NCI-H2081 treated with DMSO at 0.1 percent for 48 hours (cell line): Measurements from ENCODE around the gene LUC7L.
"Not testable (repeated sequence)": the region's sequence is repeated elsewhere in the genome, so short reads cannot be mapped to it uniquely, and the experiment has no call there.

ENCODE experiments used
- DNase-seq: peaks from one replicate; lab custom pipeline; 2025; lab: John Stamatoyannopoulos, UW

The LUC7L gene

DNA sequence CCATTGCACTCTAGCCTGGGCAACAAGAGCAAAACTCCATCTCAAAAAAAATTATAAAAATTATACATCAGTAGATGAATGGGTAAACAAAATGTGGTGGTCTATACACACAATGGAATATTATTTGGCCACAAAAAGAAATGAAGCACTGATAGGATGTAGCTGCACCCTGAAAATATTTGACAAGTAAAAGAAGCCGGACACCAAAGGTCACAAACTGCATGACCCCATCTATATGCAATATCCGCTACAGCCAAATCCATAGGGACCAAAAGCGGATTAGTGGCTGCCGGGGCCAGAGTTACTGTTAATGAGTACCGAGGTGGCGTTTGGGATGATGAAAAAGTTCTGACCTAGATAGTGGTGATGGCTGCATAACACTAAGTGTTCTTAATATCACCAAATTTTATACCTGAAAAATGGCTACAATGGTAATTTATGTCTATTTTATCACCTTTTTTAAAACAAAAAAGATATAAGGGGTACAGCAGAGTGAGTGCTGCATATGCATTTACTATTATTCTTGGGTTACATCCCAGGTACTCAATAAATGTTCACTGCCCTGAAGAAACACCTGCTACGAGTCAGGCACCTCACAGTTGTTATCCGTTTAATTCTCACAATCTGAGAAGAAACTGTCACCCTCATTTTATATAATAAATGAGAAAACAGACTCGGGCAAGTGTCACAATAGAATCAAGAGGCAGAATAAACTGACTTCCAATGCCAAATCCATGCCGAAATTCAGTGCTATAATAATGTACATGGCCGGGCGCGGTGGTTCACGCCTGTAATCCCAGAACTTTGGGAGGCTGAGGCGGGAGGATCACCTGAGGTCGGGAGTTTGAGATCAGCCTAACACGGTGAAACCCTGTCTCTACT lies 49.8 kb downstream of the LUC7L start:
- DNase-seq = no peak

DNA sequence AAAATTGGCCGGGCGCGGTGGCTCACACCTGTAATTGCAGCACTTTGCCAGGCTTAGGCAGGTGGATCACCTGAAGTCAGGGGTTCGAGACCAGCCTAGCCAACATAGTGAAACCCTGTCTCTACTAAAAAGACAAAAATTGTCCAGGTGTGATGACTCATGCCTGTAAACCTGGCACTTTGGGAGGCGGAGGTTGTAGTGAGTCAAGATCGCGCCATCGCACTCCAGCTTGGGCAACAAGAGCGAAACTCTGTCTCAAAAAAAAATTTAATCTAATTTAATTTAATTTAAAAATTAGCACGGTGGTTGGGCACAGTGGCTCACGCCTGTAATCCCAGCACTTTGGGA lies 50.6 kb downstream of the LUC7L start:
- no peak for DNase-seq

DNA sequence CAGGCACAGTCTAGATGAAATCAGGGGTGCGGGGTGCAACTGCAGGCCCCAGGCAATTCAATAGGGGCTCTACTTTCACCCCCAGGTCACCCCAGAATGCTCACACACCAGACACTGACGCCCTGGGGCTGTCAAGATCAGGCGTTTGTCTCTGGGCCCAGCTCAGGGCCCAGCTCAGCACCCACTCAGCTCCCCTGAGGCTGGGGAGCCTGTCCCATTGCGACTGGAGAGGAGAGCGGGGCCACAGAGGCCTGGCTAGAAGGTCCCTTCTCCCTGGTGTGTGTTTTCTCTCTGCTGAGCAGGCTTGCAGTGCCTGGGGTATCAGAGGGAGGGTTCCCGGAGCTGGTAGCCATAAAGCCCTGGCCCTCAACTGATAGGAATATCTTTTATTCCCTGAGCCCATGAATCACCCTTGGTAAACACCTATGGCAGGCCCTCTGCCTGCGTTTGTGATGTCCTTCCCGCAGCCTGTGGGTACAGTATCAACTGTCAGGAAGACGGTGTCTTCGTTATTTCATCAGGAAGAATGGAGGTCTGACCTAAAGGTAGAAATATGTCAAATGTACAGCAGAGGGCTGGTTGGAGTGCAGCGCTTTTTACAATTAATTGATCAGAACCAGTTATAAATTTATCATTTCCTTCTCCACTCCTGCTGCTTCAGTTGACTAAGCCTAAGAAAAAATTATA lies 51.1 kb downstream of the LUC7L start:
- no peak for DNase-seq

DNA sequence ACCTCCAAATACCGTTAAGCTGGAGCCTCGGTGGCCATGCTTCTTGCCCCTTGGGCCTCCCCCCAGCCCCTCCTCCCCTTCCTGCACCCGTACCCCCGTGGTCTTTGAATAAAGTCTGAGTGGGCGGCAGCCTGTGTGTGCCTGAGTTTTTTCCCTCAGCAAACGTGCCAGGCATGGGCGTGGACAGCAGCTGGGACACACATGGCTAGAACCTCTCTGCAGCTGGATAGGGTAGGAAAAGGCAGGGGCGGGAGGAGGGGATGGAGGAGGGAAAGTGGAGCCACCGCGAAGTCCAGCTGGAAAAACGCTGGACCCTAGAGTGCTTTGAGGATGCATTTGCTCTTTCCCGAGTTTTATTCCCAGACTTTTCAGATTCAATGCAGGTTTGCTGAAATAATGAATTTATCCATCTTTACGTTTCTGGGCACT lies 51.8 kb downstream of the LUC7L start:
- no peak for DNase-seq

DNA sequence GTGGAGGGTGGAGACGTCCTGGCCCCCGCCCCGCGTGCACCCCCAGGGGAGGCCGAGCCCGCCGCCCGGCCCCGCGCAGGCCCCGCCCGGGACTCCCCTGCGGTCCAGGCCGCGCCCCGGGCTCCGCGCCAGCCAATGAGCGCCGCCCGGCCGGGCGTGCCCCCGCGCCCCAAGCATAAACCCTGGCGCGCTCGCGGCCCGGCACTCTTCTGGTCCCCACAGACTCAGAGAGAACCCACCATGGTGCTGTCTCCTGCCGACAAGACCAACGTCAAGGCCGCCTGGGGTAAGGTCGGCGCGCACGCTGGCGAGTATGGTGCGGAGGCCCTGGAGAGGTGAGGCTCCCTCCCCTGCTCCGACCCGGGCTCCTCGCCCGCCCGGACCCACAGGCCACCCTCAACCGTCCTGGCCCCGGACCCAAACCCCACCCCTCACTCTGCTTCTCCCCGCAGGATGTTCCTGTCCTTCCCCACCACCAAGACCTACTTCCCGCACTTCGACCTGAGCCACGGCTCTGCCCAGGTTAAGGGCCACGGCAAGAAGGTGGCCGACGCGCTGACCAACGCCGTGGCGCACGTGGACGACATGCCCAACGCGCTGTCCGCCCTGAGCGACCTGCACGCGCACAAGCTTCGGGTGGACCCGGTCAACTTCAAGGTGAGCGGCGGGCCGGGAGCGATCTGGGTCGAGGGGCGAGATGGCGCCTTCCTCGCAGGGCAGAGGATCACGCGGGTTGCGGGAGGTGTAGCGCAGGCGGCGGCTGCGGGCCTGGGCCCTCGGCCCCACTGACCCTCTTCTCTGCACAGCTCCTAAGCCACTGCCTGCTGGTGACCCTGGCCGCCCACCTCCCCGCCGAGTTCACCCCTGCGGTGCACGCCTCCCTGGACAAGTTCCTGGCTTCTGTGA lies 52.5 kb downstream of the LUC7L start, which contains the start of gene HBA1:
Gene HBA1, plus strand, starts transcription at position 204 of the 906 bp plus-strand sequence. Its CDS starts 37 bp downstream, at position 241.
- DNase-seq = not testable (repeated sequence)

DNA sequence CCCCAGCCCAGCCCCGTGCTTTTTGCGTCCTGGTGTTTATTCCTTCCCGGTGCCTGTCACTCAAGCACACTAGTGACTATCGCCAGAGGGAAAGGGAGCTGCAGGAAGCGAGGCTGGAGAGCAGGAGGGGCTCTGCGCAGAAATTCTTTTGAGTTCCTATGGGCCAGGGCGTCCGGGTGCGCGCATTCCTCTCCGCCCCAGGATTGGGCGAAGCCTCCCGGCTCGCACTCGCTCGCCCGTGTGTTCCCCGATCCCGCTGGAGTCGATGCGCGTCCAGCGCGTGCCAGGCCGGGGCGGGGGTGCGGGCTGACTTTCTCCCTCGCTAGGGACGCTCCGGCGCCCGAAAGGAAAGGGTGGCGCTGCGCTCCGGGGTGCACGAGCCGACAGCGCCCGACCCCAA lies 53.2 kb downstream of the LUC7L start:
- not testable (repeated sequence) for DNase-seq

DNA sequence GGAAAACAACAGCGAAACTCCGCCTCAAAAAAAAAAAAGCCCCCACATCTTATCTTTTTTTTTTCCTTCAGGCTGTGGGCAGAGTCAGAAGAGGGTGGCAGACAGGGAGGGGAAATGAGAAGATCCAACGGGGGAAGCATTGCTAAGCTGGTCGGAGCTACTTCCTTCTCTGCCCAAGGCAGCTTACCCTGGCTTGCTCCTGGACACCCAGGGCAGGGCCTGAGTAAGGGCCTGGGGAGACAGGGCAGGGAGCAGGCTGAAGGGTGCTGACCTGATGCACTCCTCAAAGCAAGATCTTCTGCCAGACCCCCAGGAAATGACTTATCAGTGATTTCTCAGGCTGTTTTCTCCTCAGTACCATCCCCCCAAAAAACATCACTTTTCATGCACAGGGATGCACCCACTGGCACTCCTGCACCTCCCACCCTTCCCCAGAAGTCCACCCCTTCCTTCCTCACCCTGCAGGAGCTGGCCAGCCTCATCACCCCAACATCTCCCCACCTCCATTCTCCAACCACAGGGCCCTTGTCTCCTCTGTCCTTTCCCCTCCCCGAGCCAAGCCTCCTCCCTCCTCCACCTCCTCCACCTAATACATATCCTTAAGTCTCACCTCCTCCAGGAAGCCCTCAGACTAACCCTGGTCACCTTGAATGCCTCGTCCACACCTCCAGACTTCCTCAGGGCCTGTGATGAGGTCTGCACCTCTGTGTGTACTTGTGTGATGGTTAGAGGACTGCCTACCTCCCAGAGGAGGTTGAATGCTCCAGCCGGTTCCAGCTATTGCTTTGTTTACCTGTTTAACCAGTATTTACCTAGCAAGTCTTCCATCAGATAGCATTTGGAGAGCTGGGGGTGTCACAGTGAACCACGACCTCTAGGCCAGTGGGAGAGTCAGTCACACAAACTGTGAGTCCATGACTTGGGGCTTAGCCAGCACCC lies 54.0 kb downstream of the LUC7L start:
- DNase-seq = no peak

DNA sequence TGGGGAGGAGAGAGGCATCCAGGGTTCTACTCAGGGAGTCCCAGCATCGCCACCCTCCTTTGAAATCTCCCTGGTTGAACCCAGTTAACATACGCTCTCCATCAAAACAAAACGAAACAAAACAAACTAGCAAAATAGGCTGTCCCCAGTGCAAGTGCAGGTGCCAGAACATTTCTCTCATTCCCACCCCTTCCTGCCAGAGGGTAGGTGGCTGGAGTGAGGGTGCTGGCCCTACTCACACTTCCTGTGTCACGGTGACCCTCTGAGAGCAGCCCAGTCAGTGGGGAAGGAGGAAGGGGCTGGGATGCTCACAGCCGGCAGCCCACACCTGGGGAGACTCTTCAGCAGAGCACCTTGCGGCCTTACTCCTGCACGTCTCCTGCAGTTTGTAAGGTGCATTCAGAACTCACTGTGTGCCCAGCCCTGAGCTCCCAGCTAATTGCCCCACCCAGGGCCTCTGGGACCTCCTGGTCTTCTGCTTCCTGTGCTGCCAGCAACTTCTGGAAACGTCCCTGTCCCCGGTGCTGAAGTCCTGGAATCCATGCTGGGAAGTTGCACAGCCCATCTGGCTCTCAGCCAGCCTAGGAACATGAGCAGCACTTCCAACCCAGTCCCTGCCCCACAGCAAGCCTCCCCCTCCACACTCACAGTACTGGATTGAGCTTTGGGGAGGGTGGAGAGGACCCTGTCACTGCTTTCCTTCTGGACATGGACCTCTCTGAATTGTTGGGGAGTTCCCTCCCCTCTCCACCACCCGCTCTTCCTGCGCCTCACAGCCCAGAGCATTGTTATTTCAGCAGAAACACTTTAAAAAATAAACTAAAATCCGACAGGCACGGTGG lies 55.1 kb downstream of the LUC7L start:
- DNase-seq = not testable (repeated sequence)

DNA sequence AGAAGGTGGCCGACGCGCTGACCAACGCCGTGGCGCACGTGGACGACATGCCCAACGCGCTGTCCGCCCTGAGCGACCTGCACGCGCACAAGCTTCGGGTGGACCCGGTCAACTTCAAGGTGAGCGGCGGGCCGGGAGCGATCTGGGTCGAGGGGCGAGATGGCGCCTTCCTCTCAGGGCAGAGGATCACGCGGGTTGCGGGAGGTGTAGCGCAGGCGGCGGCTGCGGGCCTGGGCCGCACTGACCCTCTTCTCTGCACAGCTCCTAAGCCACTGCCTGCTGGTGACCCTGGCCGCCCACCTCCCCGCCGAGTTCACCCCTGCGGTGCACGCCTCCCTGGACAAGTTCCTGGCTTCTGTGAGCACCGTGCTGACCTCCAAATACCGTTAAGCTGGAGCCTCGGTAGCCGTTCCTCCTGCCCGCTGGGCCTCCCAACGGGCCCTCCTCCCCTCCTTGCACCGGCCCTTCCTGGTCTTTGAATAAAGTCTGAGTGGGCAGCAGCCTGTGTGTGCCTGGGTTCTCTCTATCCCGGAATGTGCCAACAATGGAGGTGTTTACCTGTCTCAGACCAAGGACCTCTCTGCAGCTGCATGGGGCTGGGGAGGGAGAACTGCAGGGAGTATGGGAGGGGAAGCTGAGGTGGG lies 55.9 kb downstream of the LUC7L start:
- DNase-seq = not testable (repeated sequence)

DNA sequence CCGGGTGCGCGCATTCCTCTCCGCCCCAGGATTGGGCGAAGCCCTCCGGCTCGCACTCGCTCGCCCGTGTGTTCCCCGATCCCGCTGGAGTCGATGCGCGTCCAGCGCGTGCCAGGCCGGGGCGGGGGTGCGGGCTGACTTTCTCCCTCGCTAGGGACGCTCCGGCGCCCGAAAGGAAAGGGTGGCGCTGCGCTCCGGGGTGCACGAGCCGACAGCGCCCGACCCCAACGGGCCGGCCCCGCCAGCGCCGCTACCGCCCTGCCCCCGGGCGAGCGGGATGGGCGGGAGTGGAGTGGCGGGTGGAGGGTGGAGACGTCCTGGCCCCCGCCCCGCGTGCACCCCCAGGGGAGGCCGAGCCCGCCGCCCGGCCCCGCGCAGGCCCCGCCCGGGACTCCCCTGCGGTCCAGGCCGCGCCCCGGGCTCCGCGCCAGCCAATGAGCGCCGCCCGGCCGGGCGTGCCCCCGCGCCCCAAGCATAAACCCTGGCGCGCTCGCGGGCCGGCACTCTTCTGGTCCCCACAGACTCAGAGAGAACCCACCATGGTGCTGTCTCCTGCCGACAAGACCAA lies 56.8 kb downstream of the LUC7L start, which contains the start of gene HBA2:
Gene HBA2, plus strand, starts transcription at position 503 of the 568 bp plus-strand sequence. Its CDS starts 37 bp downstream, at position 540.
- DNase-seq = not testable (repeated sequence)

DNA sequence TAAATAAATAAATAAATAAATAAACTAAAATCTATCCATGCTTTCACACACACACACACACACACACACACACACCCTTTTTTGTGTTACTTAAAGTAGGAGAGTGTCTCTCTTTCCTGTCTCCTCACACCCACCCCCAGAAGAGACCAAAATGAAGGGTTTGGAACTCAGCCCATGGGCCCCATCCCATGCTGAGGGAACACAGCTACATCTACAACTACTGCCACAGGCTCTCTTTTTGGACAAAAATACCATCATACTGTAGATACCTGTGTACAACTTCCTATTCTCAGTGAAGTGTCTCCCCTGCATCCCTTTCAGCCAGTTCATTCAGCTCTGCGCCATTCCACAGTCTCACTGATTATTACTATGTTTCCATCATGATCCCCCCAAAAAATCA lies 58.5 kb downstream of the LUC7L start:
- no peak for DNase-seq

DNA sequence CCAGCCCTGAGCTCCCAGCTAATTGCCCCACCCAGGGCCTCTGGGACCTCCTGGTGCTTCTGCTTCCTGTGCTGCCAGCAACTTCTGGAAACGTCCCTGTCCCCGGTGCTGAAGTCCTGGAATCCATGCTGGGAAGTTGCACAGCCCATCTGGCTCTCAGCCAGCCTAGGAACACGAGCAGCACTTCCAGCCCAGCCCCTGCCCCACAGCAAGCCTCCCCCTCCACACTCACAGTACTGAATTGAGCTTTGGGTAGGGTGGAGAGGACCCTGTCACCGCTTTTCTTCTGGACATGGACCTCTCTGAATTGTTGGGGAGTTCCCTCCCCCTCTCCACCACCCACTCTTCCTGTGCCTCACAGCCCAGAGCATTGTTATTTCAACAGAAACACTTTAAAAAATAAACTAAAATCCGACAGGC lies 59.2 kb downstream of the LUC7L start:
- not testable (repeated sequence) for DNase-seq

DNA sequence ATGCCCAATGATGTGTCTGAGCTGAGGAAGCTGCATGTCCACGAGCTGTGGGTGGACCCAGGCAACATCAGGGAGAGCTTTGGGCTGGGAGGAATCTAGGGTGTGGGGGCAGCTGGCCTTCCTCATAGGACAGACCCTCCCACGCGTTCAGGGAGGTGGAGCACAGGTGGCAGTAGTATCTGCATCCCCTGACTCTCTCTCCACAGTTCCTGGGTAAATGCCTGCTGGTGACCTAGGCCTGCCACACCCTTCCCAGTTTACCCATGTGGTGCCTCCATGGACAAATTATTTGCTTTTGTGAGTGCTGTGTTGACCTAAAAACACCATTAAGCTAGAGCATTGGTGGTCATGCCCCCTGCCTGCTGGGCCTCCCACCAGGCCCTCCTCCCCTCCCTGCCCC lies 60.2 kb downstream of the LUC7L start:
- no peak for DNase-seq

DNA sequence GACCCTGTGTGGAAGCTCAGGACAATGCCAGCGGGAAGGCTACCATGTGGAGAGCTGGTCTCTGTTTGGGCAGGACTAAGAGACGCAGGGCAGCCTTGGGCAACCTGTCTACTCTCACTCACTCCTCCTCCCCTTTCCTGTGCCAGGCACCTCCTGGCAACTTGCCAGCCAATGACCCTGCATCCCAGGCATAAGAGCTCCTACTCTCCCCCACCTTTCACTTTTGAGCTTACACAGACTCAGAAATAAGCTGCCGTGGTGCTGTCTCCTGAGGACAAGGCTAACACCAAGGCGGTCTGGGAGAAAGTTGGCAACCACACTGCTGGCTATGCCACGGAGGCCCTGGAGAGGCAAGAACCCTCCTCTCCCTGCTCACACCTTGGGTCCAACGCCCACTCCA lies 60.8 kb downstream of the LUC7L start:
- DNase-seq = no peak

DNA sequence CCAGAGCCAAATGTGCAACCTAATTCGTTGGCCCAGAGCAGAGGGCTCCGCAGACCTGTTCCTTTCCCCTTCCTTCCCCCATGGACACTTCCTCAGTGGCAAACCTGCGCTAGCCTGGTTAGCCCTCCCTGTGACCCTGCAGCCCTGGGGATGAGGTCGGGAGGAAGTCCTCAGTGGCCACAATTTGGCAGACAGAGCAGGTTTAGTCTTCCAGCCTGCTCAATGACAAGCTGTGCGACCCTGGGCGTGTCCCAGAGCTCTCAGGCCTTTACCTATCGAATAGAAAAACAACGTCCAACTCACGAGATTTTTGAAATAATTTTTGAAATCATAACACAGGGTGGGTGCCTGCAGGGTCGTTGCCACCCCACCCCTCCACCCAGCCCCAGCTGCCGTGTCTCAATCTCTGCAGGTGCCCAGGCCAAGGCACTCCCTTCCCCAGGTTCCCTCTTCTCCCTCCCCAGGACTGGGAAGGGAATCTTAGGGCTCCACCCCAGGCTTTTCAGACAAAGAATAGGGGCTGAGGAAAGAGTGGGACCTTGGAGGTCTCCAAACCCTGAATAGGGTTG lies 62.0 kb downstream of the LUC7L start:
- no peak for DNase-seq

DNA sequence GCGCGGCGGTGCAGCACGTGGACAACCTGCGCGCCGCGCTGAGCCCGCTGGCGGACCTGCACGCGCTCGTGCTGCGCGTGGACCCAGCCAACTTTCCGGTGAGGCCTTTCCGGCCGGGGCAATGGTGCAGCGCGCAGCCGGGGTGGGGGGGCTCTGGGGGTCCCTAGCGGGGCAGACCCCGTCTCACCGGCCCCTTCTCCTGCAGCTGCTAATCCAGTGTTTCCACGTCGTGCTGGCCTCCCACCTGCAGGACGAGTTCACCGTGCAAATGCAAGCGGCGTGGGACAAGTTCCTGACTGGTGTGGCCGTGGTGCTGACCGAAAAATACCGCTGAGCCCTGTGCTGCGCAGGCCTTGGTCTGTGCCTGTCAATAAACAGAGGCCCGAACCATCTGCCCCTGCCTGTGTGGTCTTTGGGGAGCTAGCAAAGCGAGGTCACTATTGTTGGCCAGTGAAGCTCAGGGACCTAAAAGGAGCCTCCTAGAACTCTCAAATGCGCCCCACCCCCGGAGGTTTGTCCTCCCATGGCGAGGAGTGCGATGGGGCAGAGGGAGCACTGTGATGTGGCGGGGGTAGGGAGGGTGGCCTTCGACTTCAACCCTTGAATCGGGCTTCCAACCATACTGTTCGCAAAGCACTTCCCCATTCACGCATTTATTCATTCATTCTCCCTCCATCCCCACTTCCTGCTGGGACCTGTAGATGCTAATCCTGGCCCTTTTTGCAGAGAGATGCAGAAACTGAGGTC lies 62.7 kb downstream of the LUC7L start:
- DNase-seq = no peak

DNA sequence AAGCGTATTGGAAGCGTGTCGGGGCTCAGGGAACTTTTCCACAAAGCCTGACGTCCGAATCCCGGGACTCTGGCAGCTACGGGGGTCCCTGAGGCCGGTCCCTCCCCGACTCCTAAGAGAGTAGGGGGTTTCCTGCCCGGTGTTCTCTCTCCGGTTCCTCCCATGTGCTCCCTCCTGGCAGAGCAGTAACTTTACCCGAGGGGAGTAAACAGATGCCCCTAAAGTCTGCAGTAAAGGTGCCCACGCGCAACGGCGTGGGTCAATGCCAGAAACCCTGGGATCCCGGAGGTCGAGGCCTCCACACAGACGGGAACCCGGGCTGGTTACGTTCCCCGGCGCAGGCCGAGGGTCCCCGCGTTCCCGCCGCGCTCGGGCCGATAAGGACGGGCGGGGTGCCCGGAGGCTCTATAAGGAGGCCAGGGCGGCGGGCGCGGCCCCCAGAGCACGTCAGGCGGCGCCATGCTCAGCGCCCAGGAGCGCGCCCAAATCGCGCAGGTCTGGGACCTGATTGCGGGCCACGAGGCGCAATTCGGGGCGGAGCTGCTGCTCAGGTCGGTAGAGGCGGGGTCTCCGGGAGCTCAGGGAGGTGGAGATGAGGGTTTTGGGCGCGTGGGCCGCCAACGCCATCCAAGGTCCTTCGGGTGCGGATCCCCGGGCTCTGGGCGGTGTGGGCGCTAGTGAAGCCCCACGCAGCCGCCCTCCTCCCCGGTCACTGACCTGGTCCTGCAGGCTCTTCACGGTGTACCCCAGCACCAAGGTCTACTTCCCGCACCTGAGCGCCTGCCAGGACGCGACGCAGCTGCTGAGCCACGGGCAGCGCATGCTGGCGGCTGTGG lies 63.5 kb downstream of the LUC7L start, which contains the start of gene HBM:
Gene HBM, plus strand, starts transcription at position 440 of the 836 bp plus-strand sequence. Its CDS starts 20 bp downstream, at position 460.
- DNase-seq = no peak
